Left ventricle myocardium inferior (tissue), 1 donor: ENCODE results near the gene LAMC3. TPM values are rescaled to one million over a fixed set of nuclear protein-coding genes. Genes with fewer than 3 reads are reported as not detected.
A peak's percentile ranks its signal among the peaks of the same experiment; 100 is the strongest.
"Not testable (repeated sequence)": the region's sequence is repeated elsewhere in the genome, so short reads cannot be mapped to it uniquely, and the experiment has no call there.

Experiments
- DNase-seq: peaks from one replicate; pipeline ENCODE4 v3.0.0-alpha.2; 2020
- H3K27ac ChIP-seq: fragments of 200-600 bp; replicated peaks from 2 replicates; pipeline ENCODE4 v1.8.0; 2021
- H3K27me3 ChIP-seq: fragments of 200-600 bp; 2 replicates; pipeline ENCODE4 v1.8.0; 2021; ENCODE audit warnings: low read depth
- H3K36me3 ChIP-seq: fragments of 200-600 bp; 2 replicates; pipeline ENCODE4 v1.8.0; 2021
- H3K4me1 ChIP-seq: fragments of 200-600 bp; 2 replicates; pipeline ENCODE4 v1.8.0; 2021
- H3K4me3 ChIP-seq: fragments of 200-600 bp; 2 replicates; pipeline ENCODE4 v1.8.0; 2021; ENCODE audit warnings: mild to moderate bottlenecking, moderate library complexity
- H3K9me3 ChIP-seq: fragments of 200-600 bp; replicated peaks from 2 replicates; pipeline ENCODE4 v1.8.0; 2021
- intact Hi-C: fragments of 100-400 bp; cut with micrococcal nuclease; formaldehyde crosslinking; loops from one replicate; pipeline ENCODE4 v1.11.0; 2022
- total RNA-seq: library from RNA; stranded (reverse); fragmentation: NEBNext Ultra II Directional; extraction: Animal tissue kit (Norgen Biotek cat#: 25700); gene quantifications from one replicate; pipeline ENCODE4 v1.2.1, GENCODE V29; 2021
- TF ChIP-seq, protein P1 (sequence below): fragments of 200-600 bp; IDR thresholded peaks from 2 replicates; pipeline ENCODE4 v1.8.0; 2021; ENCODE audit warnings: antibody characterized with exemption, mild to moderate bottlenecking, borderline replicate concordance
- donor health status: DM: no; HTN: yes; CAD: no; lungs with severe emphysema.

The LAMC3 gene
- total RNA-seq, 1 donor from 2014 or later = 0.66 TPM

DNA sequence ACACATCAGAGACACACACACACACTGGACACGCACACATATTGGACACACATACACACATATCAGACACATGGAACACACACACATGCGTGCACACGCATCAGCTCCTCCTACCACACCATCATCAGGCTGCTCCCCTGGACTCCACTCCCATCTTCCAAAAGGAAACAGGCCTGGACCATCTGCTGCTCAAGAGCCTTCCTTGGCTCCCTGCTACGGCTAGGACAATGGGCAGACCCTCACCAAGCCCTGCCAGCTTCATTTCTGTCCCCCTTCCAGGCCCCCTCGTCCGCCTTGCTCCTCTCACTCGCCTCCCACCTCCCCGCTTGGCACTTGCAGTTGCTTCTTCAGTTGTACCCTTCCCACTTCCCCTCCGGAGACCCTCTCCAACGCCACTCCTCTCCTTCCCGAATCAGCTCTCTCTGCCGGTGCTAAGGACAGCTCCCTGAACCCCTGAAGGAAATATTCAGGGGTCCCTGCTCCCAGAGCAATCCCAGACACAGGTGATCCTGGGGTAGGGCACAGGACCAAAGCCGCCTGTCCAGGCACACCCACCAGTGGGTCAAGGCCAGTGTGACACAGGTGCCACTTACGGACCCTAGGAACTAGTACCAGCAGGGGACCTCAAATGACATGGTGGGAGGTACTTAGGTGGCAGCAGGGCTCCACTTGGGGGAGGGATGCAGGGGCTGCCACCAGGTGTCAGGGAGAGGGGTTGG lies 12.1 kb upstream of the LAMC3 start:
- H3K4me1 ChIP-seq = peaks cover 11% of the 10 kb centered on the region
- no peaks in the 10 kb centered on the region for H3K9me3 ChIP-seq
- TF ChIP-seq, protein P1, sequence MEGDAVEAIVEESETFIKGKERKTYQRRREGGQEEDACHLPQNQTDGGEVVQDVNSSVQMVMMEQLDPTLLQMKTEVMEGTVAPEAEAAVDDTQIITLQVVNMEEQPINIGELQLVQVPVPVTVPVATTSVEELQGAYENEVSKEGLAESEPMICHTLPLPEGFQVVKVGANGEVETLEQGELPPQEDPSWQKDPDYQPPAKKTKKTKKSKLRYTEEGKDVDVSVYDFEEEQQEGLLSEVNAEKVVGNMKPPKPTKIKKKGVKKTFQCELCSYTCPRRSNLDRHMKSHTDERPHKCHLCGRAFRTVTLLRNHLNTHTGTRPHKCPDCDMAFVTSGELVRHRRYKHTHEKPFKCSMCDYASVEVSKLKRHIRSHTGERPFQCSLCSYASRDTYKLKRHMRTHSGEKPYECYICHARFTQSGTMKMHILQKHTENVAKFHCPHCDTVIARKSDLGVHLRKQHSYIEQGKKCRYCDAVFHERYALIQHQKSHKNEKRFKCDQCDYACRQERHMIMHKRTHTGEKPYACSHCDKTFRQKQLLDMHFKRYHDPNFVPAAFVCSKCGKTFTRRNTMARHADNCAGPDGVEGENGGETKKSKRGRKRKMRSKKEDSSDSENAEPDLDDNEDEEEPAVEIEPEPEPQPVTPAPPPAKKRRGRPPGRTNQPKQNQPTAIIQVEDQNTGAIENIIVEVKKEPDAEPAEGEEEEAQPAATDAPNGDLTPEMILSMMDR = no peak
- intact Hi-C loops = no loop called here
- H3K36me3 ChIP-seq = no peaks in the 10 kb centered on the region
- H3K27ac ChIP-seq = no peak overlapping the region
- DNase-seq = no peak
- H3K4me3 ChIP-seq = no peak overlapping the region
- H3K27me3 ChIP-seq = peaks cover 71% of the 10 kb centered on the region

DNA sequence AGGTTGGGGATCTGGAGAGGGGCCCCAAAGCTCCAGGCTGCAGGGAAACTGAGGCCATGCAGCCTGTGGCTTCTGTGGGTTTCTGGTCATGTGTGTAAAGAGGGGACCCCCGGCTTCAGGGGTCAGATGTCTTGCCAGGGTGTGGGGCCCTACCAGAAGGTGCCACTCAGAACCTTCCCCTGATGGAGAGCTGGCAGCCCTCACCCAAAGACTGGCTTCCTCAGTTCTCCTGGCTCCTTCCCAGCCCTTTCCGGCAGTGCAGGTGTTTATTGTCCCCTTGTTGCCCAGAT lies 11.6 kb upstream of the LAMC3 start:
- DNase-seq = no peak
- Histone ChIP-seq H3K27me3 (peaks cover 71% of the 10 kb centered on the region), H3K4me3 (no peak overlapping the region), H3K4me1 (peaks cover 11% of the 10 kb centered on the region), H3K9me3 (no peaks in the 10 kb centered on the region), H3K36me3 (no peaks in the 10 kb centered on the region), H3K27ac (no peak overlapping the region)
- TF ChIP-seq, protein P1 = no peak
- intact Hi-C loops = no loop called here

DNA sequence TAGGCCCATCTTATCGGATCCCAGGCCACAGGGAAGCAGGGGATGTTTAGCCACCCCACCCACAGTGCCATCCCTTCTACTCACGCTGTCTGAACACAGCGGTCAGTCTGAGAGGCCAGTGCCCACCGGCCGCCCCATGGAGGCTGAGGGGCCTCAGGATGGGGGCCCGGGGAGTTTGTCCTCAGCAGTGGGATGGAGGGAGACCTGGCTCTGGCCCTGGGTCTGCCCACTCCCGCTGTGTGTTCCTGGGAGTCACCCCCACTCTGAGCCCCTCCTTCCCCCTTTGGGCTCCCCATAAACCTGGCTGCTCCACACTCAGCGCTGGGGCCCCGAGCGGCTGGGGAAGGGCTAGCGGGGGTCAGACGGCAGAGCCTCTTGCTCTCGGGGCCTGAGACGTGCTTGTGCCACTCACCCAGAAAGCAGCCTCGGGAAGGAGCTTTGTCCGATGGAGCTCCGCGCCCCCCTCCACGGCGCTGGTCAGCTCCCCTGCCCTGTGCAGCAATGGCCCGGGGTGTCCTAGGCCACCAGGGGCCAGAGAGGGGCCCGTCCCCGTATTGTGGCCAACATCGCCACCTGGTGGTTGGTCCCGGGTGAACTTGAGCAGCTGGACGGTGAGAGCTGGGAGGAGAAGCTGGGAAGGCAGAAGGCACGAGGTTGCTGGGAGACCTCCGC lies 10.9 kb upstream of the LAMC3 start:
- peaks cover 71% of the 10 kb centered on the region for H3K27me3 ChIP-seq
- peak; percentile 68 for DNase-seq
- H3K36me3 ChIP-seq = no peaks in the 10 kb centered on the region
- no peak overlapping the region for H3K4me3 ChIP-seq
- intact Hi-C loops = no loop called here
- TF ChIP-seq, protein P1 = peak; percentile 75
- peaks cover 11% of the 10 kb centered on the region for H3K4me1 ChIP-seq
- no peaks in the 10 kb centered on the region for H3K9me3 ChIP-seq
- H3K27ac ChIP-seq = no peak overlapping the region

DNA sequence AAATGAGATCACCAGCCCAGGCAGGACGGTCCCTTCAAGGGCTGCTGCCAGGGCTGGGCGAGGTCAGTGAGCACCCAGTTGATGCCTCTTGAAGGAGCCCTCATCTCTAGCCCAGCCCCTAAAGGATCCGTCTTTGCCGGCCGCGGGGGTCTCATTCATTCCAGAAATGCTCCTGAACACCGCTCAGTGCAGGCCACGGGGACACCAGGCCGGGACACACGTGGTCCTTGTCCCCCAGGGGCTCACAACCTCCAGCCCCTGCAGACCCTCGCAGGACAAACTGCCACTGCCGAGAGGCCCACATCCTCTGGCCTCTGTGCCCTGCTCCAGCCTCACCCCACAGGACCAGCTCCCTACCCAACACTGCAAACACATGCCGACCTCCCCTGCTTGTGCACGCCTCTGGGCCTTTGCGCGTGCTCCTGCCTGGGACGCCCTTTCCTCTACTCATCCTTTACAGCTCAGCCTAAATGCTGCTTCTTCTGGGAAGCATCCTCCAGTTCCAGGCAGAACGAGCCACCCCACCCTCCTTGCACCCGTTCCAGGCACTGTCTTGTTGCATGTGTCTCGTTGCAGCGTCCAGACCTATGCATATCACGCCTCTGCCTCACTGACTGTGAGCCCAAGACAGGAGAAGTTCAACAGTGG lies 10.3 kb upstream of the LAMC3 start:
- no peaks in the 10 kb centered on the region for H3K9me3 ChIP-seq
- H3K27ac ChIP-seq = no peak overlapping the region
- no peak for DNase-seq
- peaks cover 11% of the 10 kb centered on the region for H3K4me1 ChIP-seq
- intact Hi-C loops = no loop called here
- TF ChIP-seq, protein P1 = no peak
- H3K27me3 ChIP-seq = peaks cover 64% of the 10 kb centered on the region
- no peaks in the 10 kb centered on the region for H3K36me3 ChIP-seq
- no peak overlapping the region for H3K4me3 ChIP-seq

DNA sequence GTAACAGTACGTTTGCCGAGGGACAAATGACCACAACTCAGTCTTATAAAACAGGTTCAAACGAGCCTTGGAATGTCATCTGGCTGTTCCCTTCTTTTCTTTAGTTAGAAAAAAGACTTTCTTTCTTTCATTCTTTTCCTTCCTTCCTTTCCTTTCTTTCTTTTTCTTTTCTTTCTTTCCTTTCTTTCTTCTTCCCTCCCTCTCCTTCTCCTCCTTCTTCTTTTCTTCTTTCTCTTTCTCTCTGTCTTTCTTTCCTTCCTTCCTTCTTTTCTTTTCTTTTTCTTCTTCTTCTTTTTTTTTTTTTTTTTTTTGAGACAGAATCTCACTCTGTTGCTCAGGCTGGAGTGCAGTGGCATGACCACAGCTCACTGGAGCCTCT lies 9.7 kb upstream of the LAMC3 start:
- H3K4me1 ChIP-seq = peaks cover 11% of the 10 kb centered on the region
- DNase-seq = no peak
- H3K4me3 ChIP-seq = no peak overlapping the region
- H3K9me3 ChIP-seq = no peaks in the 10 kb centered on the region
- TF ChIP-seq, protein P1 = no peak
- intact Hi-C loops = no loop called here
- no peaks in the 10 kb centered on the region for H3K36me3 ChIP-seq
- peaks cover 59% of the 10 kb centered on the region for H3K27me3 ChIP-seq
- H3K27ac ChIP-seq = no peak overlapping the region

DNA sequence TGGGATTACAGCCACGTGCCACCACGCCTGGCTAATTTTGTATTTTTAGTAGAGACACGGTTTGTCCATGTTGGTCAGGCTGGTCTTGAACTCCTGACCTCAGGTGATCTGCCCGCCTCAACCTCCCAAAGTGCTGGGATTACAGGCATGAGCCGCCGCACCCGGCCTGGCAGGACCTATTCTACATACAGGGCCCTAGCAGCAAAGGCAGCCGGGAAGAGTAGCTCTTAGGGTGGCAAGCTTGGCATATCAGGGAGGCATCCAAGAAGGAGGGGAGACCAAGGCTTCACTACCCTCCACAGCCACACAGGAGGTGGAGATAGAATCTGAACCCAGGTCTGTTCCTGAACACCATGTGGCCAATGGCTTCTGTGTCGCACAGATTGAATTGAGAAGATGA lies 8.4 kb upstream of the LAMC3 start:
- H3K27me3 ChIP-seq = peaks cover 53% of the 10 kb centered on the region
- DNase-seq, H3K27ac ChIP-seq, intact Hi-C loops, H3K36me3 ChIP-seq, H3K4me3 ChIP-seq, H3K4me1 ChIP-seq, H3K9me3 ChIP-seq: not testable (repeated sequence)
